ENCODE data around the gene TTC27.
"Not testable (repeated sequence)": the region's sequence is repeated elsewhere in the genome, so short reads cannot be mapped to it uniquely, and the experiment has no call there.

The TTC27 gene

GRCh38 chr2:32862269-32863055 lies 234.6 kb downstream of the TTC27 start:
- DNase-seq = no peak

- DNase-seq = no peak
These were observed 235.5 kb downstream of the TTC27 start for GRCh38 chr2:32863326-32863725.

GRCh38 chr2:32863803-32864202 lies 236.0 kb downstream of the TTC27 start:
- DNase-seq = no peak

- no peak for DNase-seq
These were observed 236.7 kb downstream of the TTC27 start for GRCh38 chr2:32864334-32865111.

- DNase-seq = no peak
These were observed 237.7 kb downstream of the TTC27 start for GRCh38 chr2:32865399-32866068.

GRCh38 chr2:32866462-32866861 lies 238.6 kb downstream of the TTC27 start:
- not testable (repeated sequence) for DNase-seq
